A172 (cell line): ENCODE results near the gene FTSJ3. TPM values are rescaled to one million over a fixed set of nuclear protein-coding genes. Genes with fewer than 3 reads are reported as not detected.
"Not testable (repeated sequence)": the region's sequence is repeated elsewhere in the genome, so short reads cannot be mapped to it uniquely, and the experiment has no call there.

Experiments used
- DNase-seq: peaks from one replicate; pipeline ENCODE4 v3.0.0-alpha.2; 2015; ENCODE audit warnings: low spot score
- total RNA-seq: library from RNA; depleted of rRNA; stranded (reverse); fragments of >200 nt; shearing (Covaris generic); gene quantifications from 2 replicates; pipeline ENCODE4 v1.2.3, GENCODE V29; 2014

Gene FTSJ3
- total RNA-seq, 1 experiment from 2014 or later, result 48.0 TPM

DNA sequence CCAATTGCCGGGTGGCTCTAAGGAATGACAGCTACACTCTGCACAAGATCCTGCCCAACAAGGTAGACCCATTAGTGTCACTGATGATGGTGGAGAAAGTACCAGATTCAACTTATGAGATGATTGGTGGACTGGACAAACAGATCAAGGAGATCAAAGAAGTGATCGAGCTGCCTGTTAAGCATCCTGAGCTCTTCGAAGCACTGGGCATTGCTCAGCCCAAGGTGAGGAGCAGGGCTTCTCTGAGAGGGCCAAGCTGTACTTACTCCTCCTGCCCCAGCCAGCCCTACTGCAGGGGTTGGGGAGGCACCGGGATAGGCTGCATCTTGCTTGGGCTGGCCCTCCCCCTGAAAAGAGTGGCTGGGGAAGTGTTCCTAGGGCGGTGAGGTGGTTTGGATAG lies 2.8 kb upstream of the FTSJ3 start:
- no peak for DNase-seq

DNA sequence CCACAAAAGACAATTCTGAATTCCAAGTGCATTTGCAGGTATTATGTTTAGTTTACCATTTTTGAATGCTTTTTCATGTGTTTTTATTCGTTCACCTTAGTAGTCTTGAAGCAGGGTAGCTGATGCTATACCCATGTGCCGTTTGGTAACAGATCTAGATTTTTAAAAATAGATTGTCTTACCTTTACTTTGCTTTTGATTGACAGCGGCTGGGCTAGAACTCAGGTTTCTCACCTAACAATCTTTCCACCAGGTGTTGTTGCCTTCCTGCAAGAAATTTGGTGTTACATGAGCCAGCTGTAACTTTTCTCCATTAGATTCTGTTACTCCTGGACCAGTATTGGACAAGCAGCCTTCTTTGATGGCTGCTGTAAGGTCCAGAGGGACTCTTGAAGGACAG lies 1.5 kb upstream of the FTSJ3 start:
- no peak for DNase-seq

DNA sequence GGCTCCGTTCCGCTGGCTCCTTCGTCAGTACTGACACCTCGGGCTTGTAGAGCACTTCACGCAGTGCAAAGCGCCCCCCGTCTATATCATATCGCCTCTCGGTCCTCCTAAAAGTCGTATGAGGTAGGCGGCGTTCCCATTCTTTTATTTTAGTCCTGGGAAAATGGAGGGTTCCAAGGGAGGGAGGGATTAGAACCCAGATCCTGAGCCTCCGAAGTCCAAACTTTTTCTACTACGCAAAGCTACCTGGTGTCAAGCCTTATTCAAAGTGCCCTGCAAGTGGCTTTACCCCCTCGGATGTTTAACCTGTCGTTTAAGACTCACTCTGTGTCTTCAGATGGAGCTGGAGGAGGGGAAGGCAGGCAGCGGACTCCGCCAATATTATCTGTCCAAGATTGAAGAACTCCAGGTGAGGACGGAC lies 348 bp upstream of the FTSJ3 start:
- peak; percentile 10 for DNase-seq

DNA sequence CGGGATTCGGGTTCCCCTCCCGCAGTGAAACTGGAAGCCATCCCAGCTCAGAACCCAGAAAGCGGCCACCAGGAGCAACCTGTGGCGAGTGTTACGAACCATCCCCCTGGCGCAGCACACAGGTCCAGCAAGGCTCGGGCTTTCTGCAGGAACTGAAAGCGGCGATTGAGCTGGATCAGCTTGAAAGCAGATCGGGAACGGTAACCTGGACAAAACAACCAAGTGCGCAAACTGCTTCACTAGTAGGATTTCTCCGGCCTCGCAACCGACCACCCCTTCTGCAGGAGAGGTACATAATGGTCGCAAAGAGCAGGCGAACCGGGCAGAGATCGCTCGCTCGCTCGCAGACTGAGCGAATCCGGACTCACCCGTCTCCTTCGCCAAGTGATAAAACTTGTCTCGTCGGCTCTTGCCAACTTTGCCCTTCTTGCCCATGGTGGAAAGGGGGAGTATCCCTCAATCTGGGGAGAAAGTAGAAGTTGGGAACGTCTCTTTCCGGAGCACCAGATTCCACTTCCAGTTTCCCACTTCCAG lies 928 bp downstream of the FTSJ3 start:
- DNase-seq, result no peak

DNA sequence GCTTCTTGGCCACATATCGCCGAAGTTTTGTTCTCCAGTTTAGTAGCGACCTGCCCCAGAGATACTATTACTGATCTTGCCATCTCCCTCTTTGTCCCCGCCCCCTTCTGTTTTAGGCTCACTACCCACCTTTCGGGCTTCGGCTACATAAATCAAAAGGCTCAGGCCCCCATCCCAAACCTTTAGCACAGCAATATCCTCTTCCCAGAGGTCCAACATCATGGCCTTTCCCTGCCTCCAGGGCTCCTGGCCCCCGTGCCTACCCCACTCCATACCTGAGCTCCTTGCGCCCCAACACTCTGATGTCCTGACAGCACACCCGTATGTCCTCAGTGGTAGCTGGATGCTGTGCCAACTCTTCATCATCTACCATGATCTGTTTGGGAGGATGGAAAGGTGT lies 3.1 kb downstream of the FTSJ3 start:
- no peak for DNase-seq

DNA sequence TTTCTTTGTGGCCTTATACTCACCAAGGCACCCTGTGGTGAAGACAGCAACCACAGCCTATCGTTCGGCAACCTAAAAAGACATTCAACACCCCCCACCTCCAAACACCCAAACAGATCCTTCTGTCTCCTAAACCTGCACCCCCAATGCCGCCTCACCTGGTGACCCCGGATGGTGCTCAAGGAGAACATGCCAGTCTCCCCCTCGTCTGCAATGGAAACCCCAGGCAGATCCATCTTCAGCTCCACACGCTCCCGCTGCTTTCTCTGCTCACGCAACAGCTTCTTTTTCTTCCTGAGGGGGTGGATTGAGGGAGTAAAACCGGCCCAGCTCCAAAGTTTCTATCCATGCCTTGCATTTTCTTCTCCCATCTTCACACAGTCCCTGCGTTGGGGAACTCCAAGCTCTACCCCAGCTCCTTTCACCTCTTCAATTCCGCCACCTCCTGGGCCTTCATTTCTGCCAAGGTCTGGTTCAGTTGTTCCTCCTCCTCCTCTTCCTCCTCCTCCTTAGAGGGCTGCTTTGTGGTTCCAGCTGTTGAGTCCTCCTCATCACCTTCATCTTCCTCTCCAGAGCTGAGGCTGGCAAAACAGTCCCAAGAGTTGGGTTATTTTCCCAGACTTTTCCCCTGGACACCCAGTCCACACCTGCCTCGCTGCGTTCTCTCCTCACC lies 3.7 kb downstream of the FTSJ3 start:
- no peak for DNase-seq

DNA sequence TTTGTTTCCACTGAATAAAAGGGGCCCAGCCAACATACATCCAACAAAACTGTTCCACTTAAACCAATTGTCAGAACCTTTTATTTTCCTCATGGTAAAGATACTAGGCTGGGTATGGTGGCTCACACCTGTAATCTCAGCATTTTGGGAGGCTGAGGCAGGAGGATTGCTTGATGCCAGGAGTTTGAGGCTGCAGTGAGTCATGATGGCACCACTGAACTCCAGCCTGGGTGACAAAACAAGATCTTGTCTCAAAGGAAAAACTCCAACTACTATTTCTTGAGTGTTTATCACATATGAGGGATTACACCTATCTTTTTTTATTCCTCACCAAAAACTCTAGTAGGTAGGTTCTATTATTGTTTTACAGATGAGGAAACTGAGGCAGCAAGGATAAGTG lies 4.9 kb downstream of the FTSJ3 start:
- DNase-seq, result no peak

DNA sequence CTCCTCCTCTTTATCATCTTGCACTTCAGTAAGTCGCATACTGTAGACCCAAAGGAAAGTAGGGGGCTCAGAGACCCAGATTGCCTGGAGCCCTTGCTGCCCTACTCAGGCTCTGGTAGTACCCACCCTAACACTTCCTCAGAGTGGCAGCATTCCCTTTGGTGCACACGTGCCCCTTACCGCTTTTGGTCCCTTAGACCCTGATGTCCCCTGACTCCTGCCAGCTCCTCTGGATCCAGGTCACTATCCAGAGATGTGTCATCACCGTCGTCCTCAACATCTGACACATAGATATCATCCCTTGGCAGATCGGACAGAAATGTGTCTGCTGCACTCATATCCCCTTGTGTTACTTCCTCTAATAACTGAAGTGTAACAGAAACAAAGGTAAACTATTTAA lies 5.7 kb downstream of the FTSJ3 start:
- no peak for DNase-seq

DNA sequence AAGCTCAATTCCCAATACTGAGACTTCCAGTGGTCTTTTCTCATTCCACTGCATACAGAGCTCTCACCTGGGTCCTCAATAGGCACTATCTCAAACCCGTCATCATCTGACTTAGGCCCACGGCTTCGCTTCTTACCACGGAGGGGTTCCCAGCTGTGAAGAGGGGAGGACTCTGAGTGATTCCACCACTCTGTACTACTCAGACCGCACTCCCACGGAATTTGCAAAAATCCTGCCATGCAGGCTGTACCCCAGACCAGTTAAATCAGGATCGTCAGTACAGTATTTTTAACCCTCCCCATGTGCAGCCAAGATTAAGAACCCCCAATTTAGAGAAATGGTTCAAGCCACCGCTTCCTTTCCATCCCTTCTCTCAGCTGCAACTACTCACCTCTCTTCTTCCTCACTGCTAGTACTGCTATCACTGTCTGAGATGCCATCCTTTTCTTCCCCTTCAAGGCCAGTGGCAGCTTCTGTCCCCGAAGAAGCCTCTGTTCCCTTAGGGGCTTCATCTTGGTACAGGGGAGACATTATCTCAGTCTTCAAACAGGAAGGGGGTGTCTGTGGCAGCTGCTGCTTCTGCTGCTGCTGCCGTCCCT lies 6.4 kb downstream of the FTSJ3 start:
- DNase-seq, result no peak

DNA sequence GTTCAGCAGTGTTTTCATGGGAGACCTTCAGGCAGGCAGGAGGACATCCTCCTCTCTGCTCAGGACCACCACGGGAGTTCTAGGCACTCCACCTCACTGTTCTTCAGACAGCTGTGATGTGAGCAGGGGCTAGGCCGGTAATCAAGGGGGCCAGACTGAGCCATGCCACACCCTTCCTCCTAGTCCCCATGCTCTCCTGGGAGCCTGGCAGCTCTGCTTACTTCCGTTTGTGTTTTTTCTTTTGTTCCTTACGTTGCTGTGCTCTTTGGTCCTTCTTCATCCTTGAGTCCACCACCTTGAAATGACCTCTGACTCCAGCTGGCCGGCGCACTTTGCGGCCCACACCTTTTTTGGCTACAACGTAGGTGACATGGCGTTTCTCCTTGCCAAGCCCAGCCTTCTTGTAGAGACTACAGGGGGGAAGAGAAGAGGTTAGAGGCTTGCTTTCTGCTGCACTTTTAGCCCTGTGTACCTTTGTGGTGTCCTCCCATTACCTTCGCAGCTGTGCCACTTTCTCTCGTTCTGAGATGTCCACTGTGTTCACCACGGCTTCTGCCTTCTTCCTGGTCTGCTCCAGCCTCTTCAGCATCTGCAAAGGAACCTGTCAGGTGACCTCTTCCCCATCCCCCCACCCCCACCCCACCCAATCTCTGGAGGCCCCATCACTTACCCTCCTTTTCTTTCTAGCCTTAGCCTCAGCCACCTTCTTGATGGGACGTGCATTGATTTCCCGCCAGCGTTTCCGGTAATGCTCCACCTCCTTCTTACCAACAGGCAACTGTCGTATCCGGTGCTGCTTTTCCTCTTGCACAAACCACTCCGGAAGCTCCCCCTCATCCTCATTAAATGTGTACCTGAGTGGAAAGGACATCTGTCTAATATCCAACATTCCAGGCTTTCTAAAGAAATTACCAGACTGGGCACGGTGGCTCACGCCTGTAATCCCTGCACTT lies 7.6 kb downstream of the FTSJ3 start:
- no peak for DNase-seq

DNA sequence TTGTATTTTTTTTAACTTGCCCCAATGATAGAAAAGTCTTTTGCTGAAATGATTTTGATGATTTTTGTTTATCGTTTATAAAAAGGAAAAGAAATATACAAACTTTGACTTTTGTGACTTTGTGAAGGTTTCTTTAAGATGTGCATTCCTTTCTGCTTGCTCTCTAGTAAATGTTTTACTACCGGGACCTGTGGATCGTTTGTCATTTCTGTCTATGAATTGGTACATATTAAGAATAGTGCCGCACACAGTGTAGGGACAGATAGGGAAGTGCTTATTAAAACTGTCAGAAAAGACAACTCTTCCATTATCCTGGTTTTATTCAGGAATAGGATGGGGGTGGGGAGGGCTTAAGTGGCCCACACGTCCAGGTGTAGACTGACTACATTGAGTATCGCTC lies 8.3 kb downstream of the FTSJ3 start:
- DNase-seq, result no peak

DNA sequence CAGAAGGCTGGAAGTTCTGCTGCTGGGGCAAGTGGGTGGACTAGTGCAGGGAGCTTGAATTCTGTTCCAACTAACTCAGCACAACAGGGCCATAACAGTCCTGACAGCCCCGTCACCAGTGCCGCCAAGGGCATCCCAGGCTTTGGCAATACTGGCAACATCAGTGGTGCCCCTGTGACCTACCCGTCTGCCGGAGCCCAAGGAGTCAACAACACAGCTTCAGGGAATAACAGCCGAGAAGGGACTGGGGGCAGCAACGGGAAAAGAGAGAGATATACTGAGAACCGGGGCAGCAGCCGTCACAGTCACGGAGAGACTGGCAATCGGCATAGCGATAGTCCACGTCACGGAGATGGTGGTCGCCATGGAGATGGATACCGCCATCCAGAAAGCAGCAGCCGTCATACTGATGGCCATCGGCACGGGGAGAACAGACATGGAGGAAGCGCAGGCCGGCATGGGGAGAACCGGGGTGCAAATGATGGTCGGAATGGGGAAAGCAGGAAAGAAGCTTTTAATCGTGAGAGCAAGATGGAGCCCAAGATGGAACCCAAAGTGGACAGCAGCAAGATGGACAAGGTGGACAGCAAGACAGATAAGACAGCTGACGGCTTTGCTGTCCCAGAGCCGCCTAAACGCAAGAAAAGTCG lies 9.6 kb downstream of the FTSJ3 start:
- DNase-seq, result no peak

DNA sequence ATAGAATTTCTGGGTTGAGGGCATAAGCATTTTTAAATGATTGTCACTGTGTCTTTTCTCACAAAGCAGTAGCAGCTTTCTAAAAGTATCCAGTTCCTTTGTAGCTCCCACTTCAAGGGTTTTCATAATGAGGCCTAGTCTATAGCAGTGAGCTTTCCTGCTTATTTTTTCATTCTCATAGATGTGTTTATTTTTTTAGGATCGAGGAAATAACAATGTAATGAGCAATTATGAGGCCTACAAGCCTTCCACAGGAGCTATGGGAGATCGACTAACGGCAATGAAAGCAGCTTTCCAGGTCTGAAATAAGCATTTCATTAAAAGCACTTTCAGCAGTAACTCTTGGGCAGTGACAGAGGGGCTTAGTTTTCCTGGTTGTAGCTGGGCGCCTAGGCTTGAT lies 10.8 kb downstream of the FTSJ3 start:
- DNase-seq, result no peak

DNA sequence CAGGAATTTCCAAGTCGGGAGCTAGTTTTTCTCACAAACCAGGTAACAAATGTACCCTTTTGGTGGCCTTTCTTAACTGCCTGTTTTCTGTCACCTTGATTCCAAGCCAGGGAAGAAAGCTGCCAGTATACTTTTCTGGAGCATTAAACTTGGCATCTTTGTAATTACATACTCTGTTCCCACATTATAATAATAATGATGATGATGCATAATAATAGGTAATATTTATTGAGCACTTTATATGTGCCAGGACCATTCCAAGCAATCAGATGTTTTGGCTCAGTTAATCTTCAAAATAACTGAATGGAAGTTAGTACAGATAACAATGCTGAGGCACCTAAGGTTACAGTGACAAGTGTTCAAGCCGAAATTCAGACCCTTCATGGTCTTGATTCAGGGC lies 11.3 kb downstream of the FTSJ3 start:
- DNase-seq, result no peak

DNA sequence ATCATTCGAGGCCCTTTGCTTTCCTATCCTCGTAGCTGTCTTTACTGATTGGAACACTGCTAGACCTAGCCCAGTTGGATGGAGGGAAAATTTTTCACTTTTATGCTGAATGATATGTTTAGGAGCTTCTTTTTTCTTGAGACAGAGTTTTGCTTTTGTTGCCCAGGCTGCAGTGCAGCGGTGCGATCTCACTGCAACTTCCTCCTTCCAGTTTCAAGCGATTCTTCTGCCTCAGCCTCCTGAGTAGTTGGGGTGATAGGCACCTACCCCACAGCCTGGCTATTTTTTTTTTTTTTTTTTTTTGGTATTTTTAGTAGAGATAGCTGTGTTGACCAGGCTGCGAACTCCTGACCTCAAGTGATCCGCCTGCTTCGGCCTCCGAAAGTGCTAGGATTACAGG lies 17.5 kb downstream of the FTSJ3 start:
- no peak for DNase-seq

DNA sequence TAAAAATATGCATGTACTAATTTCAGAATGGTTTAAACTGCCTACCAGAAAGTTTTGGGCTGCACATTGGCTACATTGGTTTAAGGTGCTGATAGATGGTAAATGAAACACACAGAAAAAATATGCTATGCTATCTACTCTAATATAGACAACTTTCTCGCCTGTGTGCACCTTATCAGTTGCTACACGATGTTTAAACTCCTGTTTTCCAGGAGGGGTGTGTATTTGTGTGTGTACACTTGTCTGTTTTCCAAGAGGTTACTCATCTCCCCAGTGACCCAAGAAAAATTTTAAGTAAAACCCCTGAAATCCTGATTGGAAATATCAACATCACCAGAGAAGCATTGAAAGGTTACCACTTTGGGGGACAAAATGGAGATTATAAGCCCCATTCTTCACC lies 21.9 kb downstream of the FTSJ3 start:
- no peak for DNase-seq

DNA sequence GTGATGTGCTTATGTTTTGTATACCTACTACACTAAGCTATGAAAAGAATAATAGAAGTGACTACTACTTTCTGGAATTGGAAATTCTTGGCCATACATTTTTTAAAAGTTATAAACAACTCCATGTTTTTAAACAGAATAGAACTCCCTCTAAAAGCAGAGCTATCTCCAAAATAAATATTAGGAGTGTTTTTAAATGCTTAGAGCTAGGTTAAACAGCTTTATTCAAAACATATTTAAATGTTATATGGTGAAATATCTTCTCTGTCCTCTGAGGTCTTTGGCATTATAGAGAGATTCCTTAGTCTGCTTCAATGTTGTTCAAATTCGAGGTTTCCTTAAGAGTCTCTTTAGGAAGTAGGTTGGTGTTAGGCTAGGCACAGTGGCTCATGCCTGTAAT lies 23.1 kb downstream of the FTSJ3 start:
- DNase-seq, result no peak

DNA sequence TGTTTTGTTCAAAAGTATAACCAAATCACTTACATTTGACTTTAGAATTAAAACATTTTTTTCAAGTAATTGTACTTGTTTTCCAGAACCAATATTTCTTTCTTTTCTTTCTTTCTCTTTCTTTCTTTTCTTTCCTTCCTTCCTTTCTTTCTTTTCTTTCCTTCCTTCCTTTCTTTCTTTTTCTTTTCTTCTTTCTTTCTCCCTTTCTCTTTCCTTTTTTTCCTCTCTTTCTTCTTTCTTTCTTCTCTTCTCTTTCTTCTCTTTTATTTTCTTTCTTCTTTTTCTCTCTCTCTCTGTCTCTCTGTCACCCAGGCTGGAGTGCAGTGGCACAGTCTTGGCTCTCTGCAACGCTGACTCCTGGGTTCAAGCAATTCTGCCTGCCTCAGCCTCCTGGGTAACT lies 26.7 kb downstream of the FTSJ3 start:
- DNase-seq, result no peak

DNA sequence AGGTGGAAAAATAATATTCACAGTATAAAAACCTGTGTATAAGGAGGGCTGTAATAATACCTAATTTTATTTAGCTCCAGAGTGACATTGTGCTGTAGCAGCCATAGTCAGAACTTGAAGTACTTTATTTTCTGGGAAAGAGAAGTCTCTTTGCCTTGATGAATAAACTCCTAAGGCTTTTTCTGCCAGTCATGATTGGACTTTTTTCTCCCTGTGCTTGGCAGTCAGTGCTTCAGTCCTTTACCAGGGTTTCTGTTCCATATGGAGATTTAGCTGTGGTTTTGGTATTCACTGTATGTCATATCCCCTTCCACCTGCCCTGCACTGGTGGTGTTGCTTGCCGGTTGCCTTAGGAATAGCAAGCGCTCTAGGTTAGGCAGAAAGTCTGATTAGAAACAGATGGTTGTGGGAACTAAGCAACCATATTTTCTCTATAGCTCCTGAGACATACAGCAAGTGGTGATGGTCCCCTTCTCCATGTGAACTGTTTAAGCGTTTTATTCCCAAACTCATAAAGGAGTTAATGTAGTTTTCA lies 28.8 kb downstream of the FTSJ3 start:
- DNase-seq, result no peak

DNA sequence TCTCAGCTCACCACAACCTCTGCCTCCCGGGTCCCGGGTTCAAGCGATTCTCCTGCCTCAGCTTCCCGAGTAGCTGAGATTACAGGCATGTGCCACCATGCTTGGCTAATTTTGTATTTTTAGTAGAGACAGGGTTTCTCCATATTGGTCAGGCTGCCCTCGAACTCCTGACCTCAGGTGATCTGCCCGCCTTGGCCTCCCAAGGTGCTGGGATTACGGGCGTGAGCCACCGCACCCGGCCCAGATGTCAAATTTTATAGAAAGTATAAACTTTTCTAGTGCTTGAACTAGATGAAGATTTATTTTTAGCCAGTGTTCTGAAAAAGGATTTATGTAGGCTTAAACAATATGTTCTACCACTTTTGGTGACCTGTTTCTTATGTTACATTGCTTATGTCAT lies 31.1 kb downstream of the FTSJ3 start:
- not testable (repeated sequence) for DNase-seq

DNA sequence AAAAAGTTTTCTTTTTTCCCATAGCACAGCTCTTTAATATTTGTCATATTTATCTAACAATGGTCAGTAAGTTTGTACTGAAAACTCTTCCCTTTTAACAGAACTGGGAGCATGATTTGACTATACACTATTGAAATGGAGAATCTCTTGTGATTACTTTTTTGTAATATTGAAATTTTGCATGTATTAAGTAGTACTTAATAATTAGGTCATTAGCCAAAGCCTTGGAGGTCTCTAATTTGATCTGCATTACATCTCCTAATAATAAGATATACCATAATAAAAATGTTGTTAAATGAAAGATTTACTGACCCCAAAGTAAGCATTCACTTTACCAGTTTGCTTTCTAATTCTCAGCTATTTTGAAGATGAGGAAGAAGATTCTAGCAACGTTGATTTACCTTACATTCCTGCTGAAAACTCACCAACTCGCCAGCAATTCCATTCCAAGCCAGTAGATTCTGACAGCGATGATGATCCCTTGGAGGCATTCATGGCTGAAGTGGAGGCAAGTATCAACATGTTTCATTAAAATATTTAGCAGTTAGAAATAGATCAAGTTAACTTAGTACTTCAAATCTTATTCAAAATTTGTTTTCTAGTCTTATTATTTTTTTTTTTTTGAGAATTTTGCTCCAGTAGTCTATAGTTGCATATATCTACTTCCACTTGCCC lies 35.3 kb downstream of the FTSJ3 start:
- no peak for DNase-seq
